Spleen (tissue), 7 donors: ENCODE measurements around the gene TNFSF9.

Experiments used
- POLR2A ChIP-seq, 3 donors: fragments of 450-650 bp; IDR thresholded peaks; one replicate each; pipeline ENCODE4 v1.5.1; 2017; ENCODE audit warnings: antibody characterized with exemption in 3 of 3, mild to moderate bottlenecking in 1 of 3
- POLR2AphosphoS5 ChIP-seq, 3 donors: sonication (generic); formaldehyde crosslinking; IDR thresholded peaks; one replicate each; pipeline ENCODE4 v1.5.1; 2017; ENCODE audit warnings: antibody characterized with exemption in 3 of 3
- TF ChIP-seq, protein P1 (sequence below), 11 experiments: fragments of 200-600 bp in 7 of 11; fragments of 450-650 bp in 4 of 11; sonication (generic) in 4 of 11; IDR thresholded peaks in 8 of 11; conservative IDR thresholded peaks in 3 of 11; 1 replicate in 7 of 11; 2 replicates in 4 of 11; pipeline versions ENCODE4 v1.4.0 to v1.8.0; 2016 to 2021; ENCODE audit warnings: antibody characterized with exemption in 11 of 11, inconsistent platforms in 4 of 11, mild to moderate bottlenecking in 1 of 11
- donor health status: DM: no; HTN: no; CAD: no; lungs with moderate emphysema.
- donor health status: DM: no; HTN: no; CAD: no.
- donor health status: DM: no; HTN: no; CAD: no.

DNA sequence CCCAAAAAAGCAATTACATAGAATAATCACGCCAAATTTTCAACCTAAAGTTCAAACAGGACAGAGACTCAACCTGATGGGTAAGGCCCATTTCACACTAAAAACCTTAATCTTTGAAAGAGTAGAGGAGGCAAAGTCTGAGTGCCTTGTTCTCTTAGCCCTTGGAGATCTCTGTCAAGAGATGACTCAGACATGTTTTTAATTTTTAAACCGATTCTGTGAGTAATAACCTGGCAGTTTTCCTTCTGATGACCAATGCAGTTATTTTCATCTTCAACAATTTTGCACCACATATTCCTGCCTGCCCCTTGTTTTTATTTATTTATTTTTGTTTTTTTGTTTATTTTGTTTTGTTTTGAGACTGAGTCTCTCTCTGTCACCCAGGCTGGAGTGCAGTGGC, 11.5 kb upstream of the TNFSF9 start:
- TF ChIP-seq, protein P1, sequence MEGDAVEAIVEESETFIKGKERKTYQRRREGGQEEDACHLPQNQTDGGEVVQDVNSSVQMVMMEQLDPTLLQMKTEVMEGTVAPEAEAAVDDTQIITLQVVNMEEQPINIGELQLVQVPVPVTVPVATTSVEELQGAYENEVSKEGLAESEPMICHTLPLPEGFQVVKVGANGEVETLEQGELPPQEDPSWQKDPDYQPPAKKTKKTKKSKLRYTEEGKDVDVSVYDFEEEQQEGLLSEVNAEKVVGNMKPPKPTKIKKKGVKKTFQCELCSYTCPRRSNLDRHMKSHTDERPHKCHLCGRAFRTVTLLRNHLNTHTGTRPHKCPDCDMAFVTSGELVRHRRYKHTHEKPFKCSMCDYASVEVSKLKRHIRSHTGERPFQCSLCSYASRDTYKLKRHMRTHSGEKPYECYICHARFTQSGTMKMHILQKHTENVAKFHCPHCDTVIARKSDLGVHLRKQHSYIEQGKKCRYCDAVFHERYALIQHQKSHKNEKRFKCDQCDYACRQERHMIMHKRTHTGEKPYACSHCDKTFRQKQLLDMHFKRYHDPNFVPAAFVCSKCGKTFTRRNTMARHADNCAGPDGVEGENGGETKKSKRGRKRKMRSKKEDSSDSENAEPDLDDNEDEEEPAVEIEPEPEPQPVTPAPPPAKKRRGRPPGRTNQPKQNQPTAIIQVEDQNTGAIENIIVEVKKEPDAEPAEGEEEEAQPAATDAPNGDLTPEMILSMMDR (IDR thresholded peaks at IDR 0.05 in 8 of 11, conservative IDR thresholded peaks at IDR 0.05 in 3 of 11): no peak
- no peak for TF ChIP-seq POLR2AphosphoS5 (IDR thresholded peaks at IDR 0.05)
- no peak for TF ChIP-seq POLR2A (IDR thresholded peaks at IDR 0.05)
